ENCODE results near the gene LAMP2.

DNA sequence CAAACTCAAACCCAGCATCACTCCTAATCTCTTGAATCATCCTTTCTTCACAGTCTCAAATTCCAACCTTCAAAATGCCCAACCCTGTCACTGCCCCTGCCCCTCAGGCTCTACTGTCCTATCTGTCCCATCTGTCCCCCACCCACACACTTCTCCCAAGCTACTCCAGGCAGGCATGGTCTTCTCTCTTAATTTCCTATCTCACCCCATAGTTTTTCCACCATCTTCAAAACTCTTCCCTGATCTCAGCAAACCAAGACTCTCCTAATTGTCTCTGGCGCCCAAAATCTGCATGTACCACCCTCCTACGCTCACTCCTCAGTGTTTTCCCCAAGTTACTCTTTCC lies 644 bp downstream of the LAMP2 start:
- TF ChIP-seq, protein P1, sequence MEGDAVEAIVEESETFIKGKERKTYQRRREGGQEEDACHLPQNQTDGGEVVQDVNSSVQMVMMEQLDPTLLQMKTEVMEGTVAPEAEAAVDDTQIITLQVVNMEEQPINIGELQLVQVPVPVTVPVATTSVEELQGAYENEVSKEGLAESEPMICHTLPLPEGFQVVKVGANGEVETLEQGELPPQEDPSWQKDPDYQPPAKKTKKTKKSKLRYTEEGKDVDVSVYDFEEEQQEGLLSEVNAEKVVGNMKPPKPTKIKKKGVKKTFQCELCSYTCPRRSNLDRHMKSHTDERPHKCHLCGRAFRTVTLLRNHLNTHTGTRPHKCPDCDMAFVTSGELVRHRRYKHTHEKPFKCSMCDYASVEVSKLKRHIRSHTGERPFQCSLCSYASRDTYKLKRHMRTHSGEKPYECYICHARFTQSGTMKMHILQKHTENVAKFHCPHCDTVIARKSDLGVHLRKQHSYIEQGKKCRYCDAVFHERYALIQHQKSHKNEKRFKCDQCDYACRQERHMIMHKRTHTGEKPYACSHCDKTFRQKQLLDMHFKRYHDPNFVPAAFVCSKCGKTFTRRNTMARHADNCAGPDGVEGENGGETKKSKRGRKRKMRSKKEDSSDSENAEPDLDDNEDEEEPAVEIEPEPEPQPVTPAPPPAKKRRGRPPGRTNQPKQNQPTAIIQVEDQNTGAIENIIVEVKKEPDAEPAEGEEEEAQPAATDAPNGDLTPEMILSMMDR (IDR thresholded peaks at IDR 0.05): no peak
- TF ChIP-seq EP300 (IDR thresholded peaks at IDR 0.05): no peak

Data from stomach (tissue), 4 donors.